ENCODE results near the gene DISP1.

Gene DISP1

GRCh38 chr1:222788402-222789156, 26.3 kb upstream of the DISP1 start:
- no peak for TF ChIP-seq YY1 (IDR thresholded peaks at IDR 0.05; ENCODE audit: insufficient read depth, insufficient read length)
- no peak for TF ChIP-seq SUZ12 (IDR thresholded peaks at IDR 0.05; ENCODE audit: extremely low read depth, insufficient read depth, insufficient read length)
- DNase-seq (ENCODE audit: low read depth, low spot score): no peak
- Histone ChIP-seq H3K4me3 (ENCODE audit: insufficient read length, low read depth) (no peak overlapping the region), H3K9me3 (ENCODE audit: insufficient read depth, low read length) (peaks cover 5% of the 10 kb centered on the region; the same call in 1 of the 2 replicates), H3K36me3 (ENCODE audit: insufficient read depth, insufficient read length, low read length) (no peaks in the 10 kb centered on the region), H3K27me3 (ENCODE audit: insufficient read depth, insufficient read length) (peaks cover 6% of the 10 kb centered on the region), H3K9ac (ENCODE audit: insufficient read length, low read depth) (no peak overlapping the region), H3K4me1 (ENCODE audit: insufficient read depth, insufficient read length) (no peaks in the 10 kb centered on the region)

GRCh38 chr1:222790115-222790514, 24.7 kb upstream of the DISP1 start:
- H3K9me3 ChIP-seq (ENCODE audit: insufficient read depth, low read length): peaks cover 9% of the 10 kb centered on the region; the same call in 1 of the 2 replicates
- H3K9ac ChIP-seq (ENCODE audit: insufficient read length, low read depth): no peak overlapping the region
- H3K27me3 ChIP-seq (ENCODE audit: insufficient read depth, insufficient read length): peaks cover 4% of the 10 kb centered on the region
- TF ChIP-seq ZNF274 (IDR thresholded peaks at IDR 0.05; ENCODE audit: low read depth, low read length) (no peak), YY1 (IDR thresholded peaks at IDR 0.05; ENCODE audit: insufficient read depth, insufficient read length) (no peak), SUZ12 (IDR thresholded peaks at IDR 0.05; ENCODE audit: extremely low read depth, insufficient read depth, insufficient read length) (no peak)
- no peak overlapping the region for H3K4me3 ChIP-seq (ENCODE audit: insufficient read length, low read depth)
- no peak for DNase-seq (ENCODE audit: low read depth, low spot score)
- no peaks in the 10 kb centered on the region for H3K4me1 ChIP-seq (ENCODE audit: insufficient read depth, insufficient read length)
- no peaks in the 10 kb centered on the region for H3K36me3 ChIP-seq (ENCODE audit: insufficient read depth, insufficient read length, low read length)

DNA sequence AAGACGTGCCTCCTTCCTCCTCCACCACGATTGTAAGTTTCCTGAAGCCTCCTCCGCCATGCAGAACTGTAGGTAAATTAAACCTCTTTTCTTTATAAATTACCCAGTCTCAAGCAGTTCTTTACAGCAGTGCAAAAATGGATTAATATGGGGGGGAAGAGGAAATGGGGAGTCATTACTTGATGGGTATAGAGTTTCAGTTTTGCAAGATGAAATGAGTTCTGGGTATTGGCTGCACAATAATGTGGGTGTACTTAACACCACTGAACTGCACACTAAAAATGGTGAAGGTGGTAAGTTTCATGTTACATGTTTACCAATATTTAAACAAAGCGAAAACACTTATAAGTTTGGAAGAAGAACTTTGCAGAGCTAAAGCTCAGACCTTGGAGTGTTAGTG, 24.3 kb upstream of the DISP1 start:
- Histone ChIP-seq H3K4me1 (ENCODE audit: insufficient read depth, insufficient read length) (no peaks in the 10 kb centered on the region), H3K9me3 (ENCODE audit: insufficient read depth, low read length) (peaks cover 13% of the 10 kb centered on the region; the same call in 1 of the 2 replicates), H3K36me3 (ENCODE audit: insufficient read depth, insufficient read length, low read length) (no peaks in the 10 kb centered on the region), H3K4me3 (ENCODE audit: insufficient read length, low read depth) (no peak overlapping the region), H3K9ac (ENCODE audit: insufficient read length, low read depth) (no peak overlapping the region), H3K27me3 (ENCODE audit: insufficient read depth, insufficient read length) (peaks cover 4% of the 10 kb centered on the region)
- DNase-seq (ENCODE audit: low read depth, low spot score): no peak
- no peak for TF ChIP-seq ZNF274 (IDR thresholded peaks at IDR 0.05; ENCODE audit: low read depth, low read length)
- TF ChIP-seq YY1 (IDR thresholded peaks at IDR 0.05; ENCODE audit: insufficient read depth, insufficient read length): no peak
- TF ChIP-seq SUZ12 (IDR thresholded peaks at IDR 0.05; ENCODE audit: extremely low read depth, insufficient read depth, insufficient read length): no peak

DNA sequence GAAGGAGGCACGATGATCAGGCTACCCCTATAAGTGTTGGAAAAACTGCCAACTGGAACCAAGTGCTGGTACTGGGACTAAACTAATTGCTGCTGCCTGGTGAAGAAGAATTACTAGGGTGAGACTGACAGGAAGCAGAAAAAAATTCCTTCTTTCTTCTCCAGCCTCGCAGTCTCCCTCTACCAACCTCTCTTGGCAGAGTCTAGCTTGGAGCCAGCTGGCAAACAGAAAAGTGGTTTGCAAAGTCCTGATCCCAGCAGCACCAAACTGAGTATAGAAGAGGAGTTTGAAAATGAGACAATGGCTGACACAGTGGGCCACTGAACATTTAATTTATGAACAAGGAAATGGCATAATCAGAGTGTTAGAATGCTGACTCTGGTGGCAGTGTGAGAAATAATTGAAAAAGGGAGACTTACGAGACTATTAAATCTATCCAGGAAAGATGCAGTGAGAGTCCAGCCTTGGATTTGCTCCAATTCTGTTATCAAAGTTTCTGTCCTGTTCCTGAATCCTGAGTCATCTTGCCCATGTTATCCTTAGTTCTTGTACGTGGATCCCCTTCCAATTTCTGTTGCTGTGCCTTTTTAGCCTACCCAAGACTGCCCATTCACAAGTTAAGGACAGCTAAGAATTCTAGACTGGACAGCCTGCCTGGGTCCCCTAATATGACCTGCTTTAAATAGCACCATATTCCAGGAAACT, 23.7 kb upstream of the DISP1 start:
- Histone ChIP-seq H3K27me3 (ENCODE audit: insufficient read depth, insufficient read length) (peaks cover 4% of the 10 kb centered on the region), H3K36me3 (ENCODE audit: insufficient read depth, insufficient read length, low read length) (no peaks in the 10 kb centered on the region), H3K4me1 (ENCODE audit: insufficient read depth, insufficient read length) (no peaks in the 10 kb centered on the region), H3K4me3 (ENCODE audit: insufficient read length, low read depth) (no peak overlapping the region), H3K9ac (ENCODE audit: insufficient read length, low read depth) (no peak overlapping the region), H3K9me3 (ENCODE audit: insufficient read depth, low read length) (peaks cover 18% of the 10 kb centered on the region; the same call in 1 of the 2 replicates)
- no peak for DNase-seq (ENCODE audit: low read depth, low spot score)
- TF ChIP-seq ZNF274 (IDR thresholded peaks at IDR 0.05; ENCODE audit: low read depth, low read length): no peak
- no peak for TF ChIP-seq SUZ12 (IDR thresholded peaks at IDR 0.05; ENCODE audit: extremely low read depth, insufficient read depth, insufficient read length)
- no peak for TF ChIP-seq YY1 (IDR thresholded peaks at IDR 0.05; ENCODE audit: insufficient read depth, insufficient read length)

DNA sequence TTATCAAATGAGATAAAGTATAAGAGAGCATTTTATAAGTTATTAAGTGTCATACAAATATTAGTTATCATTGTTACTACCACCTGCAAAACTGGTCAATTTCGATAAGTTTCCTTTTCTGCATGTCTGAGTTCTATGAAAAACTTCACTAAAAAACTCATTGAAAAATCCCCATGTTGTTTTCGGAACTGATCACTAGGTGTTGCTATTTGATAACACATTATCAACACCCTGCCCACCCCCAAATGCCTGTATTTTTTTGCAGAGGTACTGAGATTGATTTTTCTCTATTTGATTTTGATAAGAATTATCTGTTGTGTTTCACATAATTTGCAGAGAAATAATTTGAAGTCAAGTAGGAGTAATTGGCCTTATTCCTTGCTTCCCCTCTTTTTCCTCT, 22.1 kb upstream of the DISP1 start:
- Histone ChIP-seq H3K4me3 (ENCODE audit: insufficient read length, low read depth) (no peak overlapping the region), H3K36me3 (ENCODE audit: insufficient read depth, insufficient read length, low read length) (no peaks in the 10 kb centered on the region), H3K27me3 (ENCODE audit: insufficient read depth, insufficient read length) (no peaks in the 10 kb centered on the region), H3K4me1 (ENCODE audit: insufficient read depth, insufficient read length) (no peaks in the 10 kb centered on the region), H3K9me3 (ENCODE audit: insufficient read depth, low read length) (peaks cover 20% of the 10 kb centered on the region; the same call in 1 of the 2 replicates), H3K9ac (ENCODE audit: insufficient read length, low read depth) (no peak overlapping the region)
- no peak for DNase-seq (ENCODE audit: low read depth, low spot score)
- TF ChIP-seq SUZ12 (IDR thresholded peaks at IDR 0.05; ENCODE audit: extremely low read depth, insufficient read depth, insufficient read length) (no peak), ZNF274 (IDR thresholded peaks at IDR 0.05; ENCODE audit: low read depth, low read length) (no peak), YY1 (IDR thresholded peaks at IDR 0.05; ENCODE audit: insufficient read depth, insufficient read length) (no peak)

- no peak for TF ChIP-seq ZNF274 (IDR thresholded peaks at IDR 0.05; ENCODE audit: low read depth, low read length)
- no peak for TF ChIP-seq SUZ12 (IDR thresholded peaks at IDR 0.05; ENCODE audit: extremely low read depth, insufficient read depth, insufficient read length)
- no peak for TF ChIP-seq YY1 (IDR thresholded peaks at IDR 0.05; ENCODE audit: insufficient read depth, insufficient read length)
- Histone ChIP-seq H3K4me1 (ENCODE audit: insufficient read depth, insufficient read length) (no peaks in the 10 kb centered on the region), H3K36me3 (ENCODE audit: insufficient read depth, insufficient read length, low read length) (no peaks in the 10 kb centered on the region), H3K27me3 (ENCODE audit: insufficient read depth, insufficient read length) (no peaks in the 10 kb centered on the region), H3K9ac (ENCODE audit: insufficient read length, low read depth) (no peak overlapping the region), H3K9me3 (ENCODE audit: insufficient read depth, low read length) (peaks cover 20% of the 10 kb centered on the region; the same call in 1 of the 2 replicates), H3K4me3 (ENCODE audit: insufficient read length, low read depth) (no peak overlapping the region)
- no peak for DNase-seq (ENCODE audit: low read depth, low spot score)
Measured at GRCh38 chr1:222794656-222795474, 20.0 kb upstream of the DISP1 start.
